Stimulated activated CD8-positive, alpha-beta memory T cell treated with anti-CD3 and anti-CD28 coated beads, Interleukin-4, amount 100 ng/mL, for 24 hours (primary cell): ENCODE results near the gene ZSCAN2.
A peak's percentile ranks its signal among the peaks of the same experiment; 100 is the strongest.
"Not testable (repeated sequence)": the region's sequence is repeated elsewhere in the genome, so short reads cannot be mapped to it uniquely, and the experiment has no call there.

ENCODE experiments used
- DNase-seq: peaks from one replicate; pipeline ENCODE4 v3.0.0-alpha.2; 2020; ENCODE audit warnings: low read depth

ZSCAN2 gene

DNA sequence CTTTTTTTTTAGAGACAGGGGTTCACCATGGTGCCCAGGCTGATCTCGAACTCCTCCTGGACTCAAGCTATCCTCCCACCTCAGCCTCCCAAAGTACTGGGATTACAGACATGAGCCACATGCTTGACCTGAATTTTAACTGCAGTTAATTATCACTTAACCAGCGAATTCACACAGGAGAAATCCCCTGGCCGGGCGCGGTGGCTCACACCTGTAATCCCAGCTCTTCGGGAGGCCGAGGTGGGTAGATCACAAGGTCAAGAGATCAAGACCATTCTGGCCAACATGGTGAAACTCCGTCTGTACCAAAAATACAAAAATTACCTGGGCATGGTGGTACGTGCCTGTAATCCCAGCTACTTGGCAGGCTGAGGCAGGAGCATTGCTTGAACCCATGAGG is 41.1 kb downstream of the ZSCAN2 start:
- DNase-seq = not testable (repeated sequence)

DNA sequence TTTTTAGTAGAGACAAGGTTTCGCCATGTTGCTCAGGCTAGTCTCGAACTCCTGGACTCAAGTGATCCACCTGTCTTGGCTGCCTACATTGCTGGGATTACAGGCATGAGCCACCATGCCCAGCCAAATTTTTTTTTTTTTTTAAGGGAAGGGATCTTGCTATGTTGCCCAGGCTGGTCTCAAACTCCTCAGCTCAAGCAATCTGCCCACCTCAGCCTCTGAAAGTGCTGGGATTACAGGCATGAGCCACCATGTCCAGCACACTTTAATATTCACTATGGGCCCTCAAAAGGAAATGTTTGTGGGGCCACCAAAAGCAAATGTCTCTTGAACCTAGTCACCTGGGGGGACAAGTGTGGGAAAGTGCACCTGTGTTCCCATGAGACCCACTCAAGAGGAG is 41.8 kb downstream of the ZSCAN2 start:
- DNase-seq = not testable (repeated sequence)

DNA sequence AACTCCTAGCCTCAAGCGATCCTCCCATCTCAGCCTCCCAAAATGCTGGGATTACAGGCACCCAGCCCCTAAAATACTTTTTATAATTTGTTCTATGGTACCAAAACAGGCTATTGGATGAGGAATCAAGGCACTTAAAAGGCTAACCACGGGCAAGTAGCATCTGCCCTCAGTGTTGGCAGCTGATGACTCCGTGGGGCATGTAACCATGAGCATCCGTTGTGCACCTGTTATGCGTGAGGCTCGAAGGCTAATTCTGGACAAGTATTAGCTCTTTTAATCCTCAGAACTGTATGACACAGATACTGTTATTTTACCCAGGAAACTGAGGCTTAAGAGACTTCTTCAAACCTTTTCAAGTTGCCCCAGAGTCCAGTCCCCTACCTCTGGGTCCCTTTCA is 43.0 kb downstream of the ZSCAN2 start:
- DNase-seq = no peak

DNA sequence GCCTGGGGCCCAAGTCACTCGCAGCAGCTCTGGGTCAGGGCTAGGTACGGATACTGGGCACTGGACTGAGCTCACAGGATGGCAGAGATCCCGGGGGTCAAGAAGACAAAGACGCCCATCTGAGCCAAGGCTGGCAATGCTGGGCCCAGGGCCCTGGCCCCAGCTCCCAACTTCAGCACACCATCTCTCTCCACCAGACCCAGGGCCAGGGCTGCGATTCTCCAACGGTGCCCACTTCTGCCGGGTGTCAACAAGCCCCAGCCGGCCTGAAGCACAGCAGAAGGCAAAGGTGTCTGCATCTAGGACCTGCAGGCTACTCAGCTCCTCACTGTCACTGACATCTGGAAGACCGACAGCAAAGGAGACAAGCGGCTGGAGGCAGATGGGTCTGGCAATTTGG is 44.7 kb downstream of the ZSCAN2 start:
- DNase-seq = no peak

DNA sequence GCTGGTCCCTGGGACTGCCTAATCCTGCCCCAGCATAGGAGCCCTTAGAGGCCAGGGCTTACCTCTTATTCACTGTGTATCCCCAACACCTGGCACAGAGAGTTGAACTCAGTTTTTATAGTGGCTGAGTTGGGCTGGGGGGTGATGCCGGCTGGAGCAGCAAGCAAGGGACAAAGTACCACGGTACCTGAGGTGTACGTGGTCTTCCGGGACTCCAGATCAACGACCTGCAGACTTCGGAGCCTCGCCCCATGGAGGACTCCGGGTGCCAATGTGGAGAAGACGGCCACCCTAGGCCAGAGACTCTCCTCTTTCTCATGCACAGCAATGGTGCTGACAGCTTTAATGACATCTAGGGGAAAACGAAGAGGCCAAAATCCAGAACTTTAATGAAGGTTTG is 45.2 kb downstream of the ZSCAN2 start:
- no peak for DNase-seq

DNA sequence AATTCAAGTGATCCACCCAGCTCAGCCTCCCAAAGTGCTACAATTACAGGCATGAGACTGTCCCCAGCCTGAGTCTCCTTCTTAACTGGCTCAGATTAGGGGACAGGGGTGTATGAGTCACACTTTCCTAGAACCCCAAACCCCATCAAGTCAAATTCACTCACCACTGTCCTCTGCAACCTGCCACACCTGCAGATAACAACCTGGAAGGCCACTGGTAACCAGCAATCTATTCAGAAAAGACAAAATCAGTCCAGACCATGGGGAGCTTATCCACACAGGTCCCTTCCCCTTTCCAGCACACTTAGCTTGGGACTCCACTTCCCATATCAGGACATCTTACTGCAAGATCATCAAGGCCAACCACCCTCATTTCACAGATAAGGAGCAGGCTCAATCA is 46.9 kb downstream of the ZSCAN2 start:
- DNase-seq = no peak

DNA sequence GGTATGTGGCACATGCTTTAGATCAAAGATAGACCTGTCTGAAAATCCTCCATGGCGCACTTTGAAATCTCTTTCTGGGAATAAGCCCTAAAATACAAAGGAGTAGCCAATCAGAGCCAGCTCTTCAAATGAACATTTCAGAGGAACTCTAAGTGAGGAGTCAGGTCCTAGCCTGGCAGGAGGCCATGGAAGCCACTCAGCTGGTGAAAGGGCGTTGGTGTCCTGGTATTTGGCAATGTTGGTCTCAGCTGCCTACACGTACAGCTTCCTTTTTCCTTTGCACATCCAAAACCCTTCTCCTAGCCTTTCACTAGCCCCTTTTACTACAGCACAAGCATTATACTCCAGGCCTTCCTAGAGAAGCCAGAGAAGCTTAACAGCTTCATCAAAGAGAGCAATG is 47.7 kb downstream of the ZSCAN2 start:
- DNase-seq = no peak

DNA sequence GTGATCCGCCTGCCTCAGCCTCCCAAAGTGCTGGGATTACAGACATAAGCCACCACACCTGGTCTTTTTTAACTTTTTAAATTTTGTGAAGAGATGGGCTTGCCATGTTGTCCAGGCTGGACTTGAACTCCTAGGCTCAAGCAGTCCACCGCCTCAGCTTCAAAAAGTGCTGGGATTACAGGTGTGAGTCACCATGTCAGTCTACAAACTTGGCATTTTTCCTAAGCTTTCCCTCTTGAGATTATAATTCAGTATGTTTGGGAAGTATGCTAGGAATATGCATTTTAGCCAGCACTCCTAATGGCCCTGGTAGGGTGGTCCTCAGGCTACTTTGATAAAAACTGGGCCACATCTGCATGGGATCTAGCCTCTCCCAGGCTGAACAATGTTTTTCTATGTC is 48.9 kb downstream of the ZSCAN2 start:
- no peak for DNase-seq

DNA sequence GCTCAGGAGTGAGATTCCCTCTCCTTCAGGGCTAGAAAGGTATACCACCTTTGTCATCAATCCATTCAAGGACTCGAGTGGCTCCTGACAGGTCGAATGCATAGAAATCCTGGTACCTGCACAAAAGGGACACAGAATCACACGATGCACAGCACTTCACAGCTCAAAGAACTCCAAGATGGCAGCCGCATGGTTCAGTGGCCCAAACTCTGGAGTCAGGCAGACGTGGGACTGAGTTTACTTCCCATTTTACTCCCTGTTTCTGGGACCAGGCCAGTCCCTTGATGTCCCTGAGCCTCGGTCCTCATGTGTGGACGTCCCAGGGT is 52.7 kb downstream of the ZSCAN2 start:
- DNase-seq = no peak

DNA sequence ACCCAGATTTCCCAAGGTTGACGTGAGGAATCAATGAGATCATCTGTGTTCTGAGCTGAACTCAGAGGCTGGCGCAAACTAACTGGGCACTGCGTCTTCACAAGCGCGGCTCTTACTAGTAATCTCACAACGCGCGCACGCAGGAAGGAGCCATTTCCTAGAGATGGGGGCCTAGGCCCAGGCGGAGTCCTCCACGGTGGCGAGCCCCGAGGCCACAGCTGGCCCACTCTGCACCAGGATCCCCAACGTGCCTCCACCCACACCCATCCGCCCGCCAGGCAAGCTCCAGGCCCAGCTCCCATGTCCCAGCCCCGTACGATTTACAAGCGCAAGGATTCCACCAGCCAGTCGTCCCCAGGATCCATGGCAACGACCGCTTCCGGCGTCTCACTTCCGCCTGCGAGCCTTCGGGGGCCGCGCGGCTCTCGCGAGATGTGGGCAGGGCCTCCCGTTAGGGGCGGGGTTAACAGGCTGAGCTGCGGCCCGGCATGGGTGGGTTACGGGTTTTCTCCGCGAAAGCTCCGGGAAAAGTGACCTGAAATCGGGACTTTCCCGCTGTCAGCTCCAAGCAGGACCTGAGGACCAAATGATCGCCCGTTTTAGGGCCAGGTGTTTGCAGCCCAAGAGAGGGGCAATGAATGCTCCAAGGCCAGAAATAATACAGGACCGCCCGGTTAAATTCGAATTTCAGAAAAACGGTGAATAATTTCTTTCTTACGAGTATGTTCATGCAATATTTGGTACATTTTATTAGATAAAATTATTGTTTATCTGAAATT is 53.3 kb downstream of the ZSCAN2 start, which contains the start of gene WDR73:
Gene WDR73 (minus strand): TSS at position 374 of the 779 bp plus-strand sequence. CDS start 9 bp downstream, at position 365.
- peak; percentile 97 for DNase-seq

DNA sequence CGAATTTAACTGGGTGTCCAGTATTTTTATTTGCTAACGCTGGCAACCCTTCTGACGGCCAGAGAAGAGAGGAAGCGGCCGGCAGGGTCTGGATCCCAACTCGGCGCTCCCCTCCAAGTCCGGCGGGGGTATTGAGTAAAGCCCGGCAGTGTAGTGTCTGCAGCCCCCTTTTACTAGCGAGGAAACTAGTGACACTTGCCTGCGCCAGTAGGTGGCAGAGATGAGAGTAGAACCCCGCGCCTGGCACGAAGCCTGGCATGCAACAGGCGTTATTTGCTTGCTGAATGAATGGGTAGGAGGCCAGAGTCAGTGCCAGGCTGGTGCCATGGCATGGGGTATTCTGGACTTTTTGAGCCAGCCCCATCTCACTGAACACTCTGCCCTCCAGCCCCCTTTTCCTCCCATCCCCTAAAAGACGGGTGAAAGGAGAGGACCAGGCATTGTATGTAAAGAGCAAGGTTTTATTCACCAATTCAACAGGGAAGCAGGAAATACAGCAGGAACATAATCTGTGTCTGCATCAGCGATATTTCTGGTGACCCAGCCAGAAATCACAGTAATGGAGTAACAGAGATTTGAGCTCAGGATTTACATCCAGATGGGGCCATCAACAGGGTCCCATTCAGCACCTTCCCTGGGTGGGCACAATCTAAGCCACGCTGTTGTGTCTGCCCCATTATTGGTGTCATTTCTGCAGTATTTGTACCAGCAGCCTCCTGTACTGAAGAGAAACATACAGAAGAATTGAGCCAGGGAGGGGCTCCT is 54.1 kb downstream of the ZSCAN2 start:
- DNase-seq = peak; percentile 62

DNA sequence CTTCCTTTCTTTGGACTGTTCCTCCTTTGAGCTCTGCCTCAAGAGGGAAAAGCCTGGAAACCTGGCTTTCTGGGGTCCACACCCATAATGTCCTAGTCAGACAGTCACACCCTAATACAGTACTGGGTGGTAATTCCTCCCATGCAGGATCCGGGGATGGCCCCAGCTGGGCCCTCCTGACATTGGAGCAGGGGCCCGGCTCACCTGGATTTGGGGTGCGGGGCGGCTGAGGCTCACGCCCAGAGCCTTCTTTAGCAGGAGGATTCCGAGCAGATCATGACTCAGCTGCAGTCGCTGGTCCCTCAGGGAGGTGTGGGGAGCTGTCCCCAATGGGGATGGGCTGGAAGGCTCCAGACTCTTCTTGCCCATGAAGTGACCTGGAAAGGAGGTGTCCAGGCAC is 56.2 kb downstream of the ZSCAN2 start:
- no peak for DNase-seq

DNA sequence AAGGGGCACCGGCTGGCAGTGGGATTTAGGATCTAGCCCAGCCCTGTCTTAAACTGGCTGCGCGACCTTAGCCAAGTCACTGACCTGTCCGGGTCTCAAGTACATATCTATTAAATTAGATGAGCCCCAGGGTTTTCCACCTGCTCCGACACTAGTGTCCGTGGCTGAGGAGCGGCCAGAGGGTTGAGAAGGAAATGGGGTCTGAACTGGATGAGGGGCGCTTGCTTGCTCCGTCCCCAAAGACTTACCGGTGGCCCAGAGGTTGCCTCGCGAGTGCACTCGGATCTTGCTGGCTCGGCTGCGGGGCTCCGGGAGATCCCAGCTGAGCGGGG is 56.9 kb downstream of the ZSCAN2 start:
- no peak for DNase-seq

DNA sequence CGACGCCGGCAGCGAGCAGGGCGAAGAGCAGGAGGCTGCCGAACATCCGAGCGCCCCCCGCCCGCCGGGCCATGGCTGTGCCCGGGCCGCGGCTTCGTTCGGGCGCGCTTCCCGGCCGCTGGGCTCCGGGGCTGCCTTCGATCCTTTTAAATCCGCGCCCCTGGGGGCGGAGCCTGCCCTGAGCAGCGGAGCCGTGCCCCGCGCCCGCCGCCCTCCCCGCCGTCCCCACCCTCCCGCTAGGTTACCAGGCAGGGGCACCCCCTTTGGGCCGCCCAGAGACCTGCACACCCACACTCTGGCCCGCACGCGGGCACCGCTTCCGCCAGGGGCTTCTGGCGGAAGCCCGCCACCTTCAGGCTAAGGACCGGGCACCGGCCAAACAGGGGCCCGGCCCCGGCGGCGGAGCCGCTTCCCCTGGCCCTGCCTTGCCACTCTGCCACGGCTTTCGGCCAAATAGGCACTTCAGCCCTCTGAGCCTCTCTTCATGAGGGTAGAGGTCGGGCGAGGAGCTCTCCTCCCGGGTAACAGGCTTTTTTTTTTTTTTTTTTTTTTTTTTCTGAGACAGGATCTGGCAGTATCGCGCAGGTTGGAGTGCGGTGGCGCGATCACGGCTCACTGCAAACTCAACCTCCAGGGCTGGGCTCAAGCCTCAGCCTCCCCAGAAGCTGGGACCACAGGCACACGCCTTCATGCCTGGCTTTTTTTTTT is 57.4 kb downstream of the ZSCAN2 start, which contains the start of gene NMB:
Gene NMB (minus strand): TSS at position 120 of the 708 bp plus-strand sequence. CDS start 47 bp downstream, at position 73.
- peak; percentile 72 for DNase-seq

DNA sequence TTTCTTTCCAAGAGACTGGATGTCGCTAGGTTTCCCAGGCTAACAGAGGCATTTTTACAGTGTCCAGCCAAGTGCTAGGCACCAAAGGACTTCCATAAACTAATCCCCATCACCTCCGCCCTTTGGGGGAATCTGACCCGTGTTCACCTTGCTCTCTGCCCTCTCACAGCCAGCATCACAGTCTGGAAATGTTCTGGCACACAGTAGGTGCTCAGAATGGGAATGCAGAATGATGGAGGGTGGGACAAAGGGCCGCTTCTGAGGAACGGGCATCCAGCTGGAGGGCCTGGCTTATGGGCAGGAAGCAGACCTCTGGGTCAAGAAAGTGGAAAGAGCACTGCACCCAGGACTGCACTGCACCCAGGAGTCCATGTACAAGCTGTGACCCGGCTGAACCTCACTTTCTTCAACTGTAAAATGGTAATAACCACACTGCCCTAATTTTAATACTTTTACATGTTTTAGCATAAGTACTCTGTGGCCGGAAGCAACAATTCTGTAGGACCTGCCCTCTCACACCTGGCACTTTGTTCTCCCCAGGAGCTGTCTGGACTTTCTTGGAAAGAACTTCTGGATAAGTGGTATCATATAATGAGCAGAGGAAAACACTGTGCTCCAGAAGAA is 58.1 kb downstream of the ZSCAN2 start:
- DNase-seq = no peak

DNA sequence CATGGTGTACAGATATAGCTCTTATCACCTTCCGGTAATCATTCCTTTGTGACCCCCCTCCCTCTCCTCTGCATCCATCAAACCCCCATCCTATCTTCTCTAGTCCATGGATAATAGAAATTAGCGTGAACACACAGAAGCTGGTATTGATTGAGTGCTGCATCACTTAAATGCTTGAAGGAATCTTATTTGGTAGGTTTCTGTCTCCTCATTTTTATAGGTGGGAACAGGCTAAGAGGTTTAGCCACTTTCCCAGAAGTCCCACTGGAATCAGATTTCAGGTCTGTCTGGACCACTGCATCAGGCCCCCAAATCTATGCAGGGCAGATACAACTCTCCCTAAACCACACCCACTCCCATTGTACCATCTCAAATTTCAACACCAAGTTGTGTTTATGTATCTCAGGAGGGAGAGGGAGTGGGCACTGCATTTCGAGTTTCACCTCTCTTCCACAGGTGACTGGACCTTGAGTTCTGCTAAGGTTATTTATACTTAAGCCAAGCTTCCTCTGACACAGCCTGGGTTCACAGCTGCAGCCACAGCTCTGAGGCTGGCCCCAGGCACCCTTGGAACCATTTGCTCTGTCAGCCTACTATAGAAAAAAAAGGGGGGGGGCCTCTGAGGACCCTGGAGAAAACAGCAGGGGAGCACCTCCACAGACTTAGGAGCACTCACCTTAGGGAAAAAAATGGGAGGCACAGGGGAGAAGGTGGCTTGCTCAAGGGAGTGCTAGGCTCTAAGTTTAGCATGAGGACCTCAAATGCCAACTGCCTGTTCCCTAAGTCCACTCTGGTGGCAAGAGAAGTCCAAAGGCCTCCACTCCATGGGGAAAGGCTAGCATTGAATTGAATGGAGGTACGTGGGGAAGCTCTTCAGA is 59.3 kb downstream of the ZSCAN2 start:
- DNase-seq = no peak

DNA sequence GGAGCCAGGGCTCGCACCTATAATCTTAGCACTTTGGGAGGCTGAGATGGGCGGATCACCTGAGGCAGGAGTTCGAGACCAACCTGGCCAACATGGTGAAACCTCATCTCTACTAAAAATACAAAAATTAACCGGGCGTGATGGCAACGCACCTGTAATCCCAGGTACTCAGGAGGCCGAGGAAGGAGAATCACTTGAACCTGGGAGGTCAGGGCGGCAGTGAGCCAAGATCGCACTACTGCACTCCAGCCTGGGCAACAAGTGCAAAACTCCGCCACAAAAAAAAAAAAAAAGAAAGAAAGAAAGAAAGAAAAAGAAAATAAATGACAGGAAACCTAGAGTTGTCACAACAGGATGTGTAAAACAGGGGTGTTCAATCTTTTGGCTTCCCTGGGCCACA is 60.2 kb downstream of the ZSCAN2 start:
- DNase-seq = no peak

DNA sequence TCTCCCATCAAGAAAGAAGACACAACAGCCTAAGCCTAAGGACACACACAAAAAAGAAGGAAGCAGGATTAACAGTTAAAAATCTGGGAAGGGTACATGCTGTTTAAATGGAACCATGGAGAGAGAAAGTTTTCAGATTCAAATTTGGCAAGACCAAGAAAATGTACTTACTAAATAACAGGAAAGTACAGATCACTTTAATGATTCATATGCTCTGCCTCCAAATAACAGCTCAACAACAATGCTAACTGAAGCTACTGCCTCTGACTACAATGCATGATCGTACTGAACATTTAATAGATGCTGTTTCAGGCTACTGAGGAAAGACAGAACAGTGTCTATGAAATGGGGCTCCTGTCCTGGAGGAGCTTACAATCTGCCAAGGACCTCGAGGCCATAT is 65.6 kb downstream of the ZSCAN2 start:
- DNase-seq = no peak

DNA sequence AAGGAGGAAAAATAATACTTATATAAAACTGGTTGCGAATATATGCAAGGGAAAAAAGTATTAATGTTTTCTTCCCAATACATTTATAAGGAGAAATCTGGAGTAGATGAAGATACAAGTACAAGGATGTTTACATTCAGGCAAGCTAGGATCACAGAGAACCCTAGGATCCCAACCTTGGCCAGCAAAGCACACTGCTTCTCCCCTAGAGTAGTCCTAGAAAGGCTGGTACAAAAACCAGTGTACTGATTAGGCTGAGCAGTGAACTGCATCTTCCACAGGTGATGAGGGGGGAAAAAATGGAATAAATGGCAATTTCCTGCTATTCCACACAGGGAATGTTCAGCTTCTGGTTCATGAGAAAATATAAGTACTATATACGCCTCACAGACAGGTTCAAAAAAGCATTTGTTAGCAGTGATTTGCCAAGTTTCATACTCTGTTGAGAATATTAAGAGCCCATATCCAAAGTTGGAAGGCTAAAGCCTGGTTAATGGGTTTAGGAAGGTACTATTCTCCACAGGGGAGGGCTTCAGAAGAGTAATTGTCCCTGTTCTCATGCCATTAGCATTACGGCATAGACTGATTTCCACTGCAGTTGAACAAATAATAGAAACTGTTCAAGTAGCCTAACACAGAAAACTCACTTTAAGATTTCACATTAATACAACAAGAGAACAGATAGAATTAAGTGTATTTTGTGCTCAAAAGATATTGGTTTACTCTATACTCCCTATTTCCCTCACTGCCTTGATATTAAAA is 67.6 kb downstream of the ZSCAN2 start:
- DNase-seq = no peak

DNA sequence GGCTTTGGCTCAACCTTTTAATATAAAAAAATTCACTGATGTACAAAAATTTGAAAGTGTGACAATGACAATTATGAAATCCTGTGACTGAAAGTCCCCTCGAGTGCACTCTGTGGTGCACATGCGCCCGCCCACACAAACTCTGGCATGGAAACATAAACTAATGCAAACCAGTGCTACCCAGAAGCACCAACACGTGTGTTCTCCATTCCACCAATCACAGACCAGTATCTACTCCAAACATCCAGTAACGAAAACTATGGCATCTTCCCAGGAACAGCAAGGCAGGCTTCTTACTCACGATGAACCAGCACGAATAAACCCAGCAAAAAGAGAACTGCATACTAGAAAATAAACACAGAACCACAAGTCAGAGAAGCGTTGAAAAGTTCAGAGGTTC is 68.9 kb downstream of the ZSCAN2 start:
- DNase-seq = peak; percentile 42

DNA sequence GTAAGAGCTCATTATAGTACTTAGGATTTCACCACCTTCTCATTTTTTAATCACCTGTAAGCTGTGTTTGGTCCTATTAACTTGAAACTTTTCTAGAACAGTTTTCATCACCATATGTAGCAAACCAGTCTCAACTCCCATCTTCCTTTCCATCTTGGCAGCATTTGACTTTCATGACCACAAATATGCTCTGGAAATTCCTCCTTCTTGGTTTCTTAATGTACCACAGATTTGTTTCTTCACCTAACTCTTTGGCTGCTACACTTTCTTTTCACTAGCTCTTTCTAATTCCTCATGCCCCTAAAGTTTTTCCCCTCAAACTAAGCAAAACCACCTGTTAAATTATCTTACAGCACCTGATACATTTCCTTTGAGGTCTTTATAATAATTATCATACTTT is 70.4 kb downstream of the ZSCAN2 start:
- no peak for DNase-seq
